ENCODE measurements around the gene TLCD3A. TPM values are rescaled to one million over a fixed set of nuclear protein-coding genes. Genes with fewer than 3 reads are reported as not detected.

Gene TLCD3A
- total RNA-seq, 1 donor = 19.5 TPM

GRCh38 chr17:688100-688989 is 44.1 kb upstream of the TLCD3A start:
- DNase-seq (ENCODE audit: insufficient read length, low spot score, missing footprints) = no peak
- no peaks in the 10 kb centered on the region for H4K20me1 ChIP-seq (ENCODE audit: insufficient read depth, low read length)
- H3K36me3 ChIP-seq (ENCODE audit: insufficient read depth, low read length) = peaks cover 32% of the 10 kb centered on the region
- TF ChIP-seq CTCF (IDR thresholded peaks at IDR 0.05; ENCODE audit: extremely low read depth, low read depth, low read length) = peak; percentile 48
- H2AFZ ChIP-seq (ENCODE audit: low read length) = no peak overlapping the region
- no peaks in the 10 kb centered on the region for H3K27me3 ChIP-seq (ENCODE audit: insufficient read depth, low read length)
- no peaks in the 10 kb centered on the region for H3K9me3 ChIP-seq (ENCODE audit: low read depth, low read length)
- peak overlapping the region; percentile 38 for H3K27ac ChIP-seq (ENCODE audit: low read depth, low read length)
- H3K79me2 ChIP-seq (ENCODE audit: insufficient read depth, low read length) = peaks cover 48% of the 10 kb centered on the region
- H3K4me2 ChIP-seq (ENCODE audit: insufficient read depth, low read length) = no peak overlapping the region
- H3K4me1 ChIP-seq (ENCODE audit: insufficient read depth, low read length) = peaks cover 26% of the 10 kb centered on the region
- no peak overlapping the region for H3K4me3 ChIP-seq (ENCODE audit: insufficient read depth, low read length)

- Histone ChIP-seq H3K27me3 (ENCODE audit: insufficient read depth, low read length) (no peaks in the 10 kb centered on the region), H3K79me2 (ENCODE audit: insufficient read depth, low read length) (peaks cover 36% of the 10 kb centered on the region), H3K27ac (ENCODE audit: low read depth, low read length) (no peak overlapping the region), H3K4me1 (ENCODE audit: insufficient read depth, low read length) (peaks cover 38% of the 10 kb centered on the region), H4K20me1 (ENCODE audit: insufficient read depth, low read length) (no peaks in the 10 kb centered on the region), H3K9me3 (ENCODE audit: low read depth, low read length) (no peaks in the 10 kb centered on the region), H3K4me3 (ENCODE audit: insufficient read depth, low read length) (no peak overlapping the region), H3K4me2 (ENCODE audit: insufficient read depth, low read length) (no peak overlapping the region), H3K36me3 (ENCODE audit: insufficient read depth, low read length) (peaks cover 33% of the 10 kb centered on the region), H2AFZ (ENCODE audit: low read length) (no peak overlapping the region)
- DNase-seq (ENCODE audit: insufficient read length, low spot score, missing footprints) = no peak
- TF ChIP-seq CTCF (IDR thresholded peaks at IDR 0.05; ENCODE audit: extremely low read depth, low read depth, low read length) = no peak
These were observed 42.7 kb upstream of the TLCD3A start for GRCh38 chr17:689556-690275.

- Histone ChIP-seq H3K27ac (ENCODE audit: low read depth, low read length) (peak overlapping the region; percentile 100), H3K79me2 (ENCODE audit: insufficient read depth, low read length) (peaks cover 34% of the 10 kb centered on the region), H2AFZ (ENCODE audit: low read length) (no peak overlapping the region), H3K27me3 (ENCODE audit: insufficient read depth, low read length) (no peaks in the 10 kb centered on the region), H3K9me3 (ENCODE audit: low read depth, low read length) (no peaks in the 10 kb centered on the region), H3K4me3 (ENCODE audit: insufficient read depth, low read length) (no peak overlapping the region), H4K20me1 (ENCODE audit: insufficient read depth, low read length) (no peaks in the 10 kb centered on the region), H3K4me1 (ENCODE audit: insufficient read depth, low read length) (peaks cover 42% of the 10 kb centered on the region), H3K4me2 (ENCODE audit: insufficient read depth, low read length) (no peak overlapping the region), H3K36me3 (ENCODE audit: insufficient read depth, low read length) (peaks cover 34% of the 10 kb centered on the region)
- TF ChIP-seq CTCF (IDR thresholded peaks at IDR 0.05; ENCODE audit: extremely low read depth, low read depth, low read length) = no peak
- no peak for DNase-seq (ENCODE audit: insufficient read length, low spot score, missing footprints)
These were observed 42.0 kb upstream of the TLCD3A start for GRCh38 chr17:690361-690760.

- Histone ChIP-seq H3K27ac (ENCODE audit: low read depth, low read length) (peak overlapping the region; percentile 100), H3K4me3 (ENCODE audit: insufficient read depth, low read length) (no peak overlapping the region), H3K27me3 (ENCODE audit: insufficient read depth, low read length) (no peaks in the 10 kb centered on the region), H2AFZ (ENCODE audit: low read length) (no peak overlapping the region), H3K4me2 (ENCODE audit: insufficient read depth, low read length) (peak overlapping the region; percentile 79), H3K9me3 (ENCODE audit: low read depth, low read length) (no peaks in the 10 kb centered on the region), H3K36me3 (ENCODE audit: insufficient read depth, low read length) (peaks cover 41% of the 10 kb centered on the region), H4K20me1 (ENCODE audit: insufficient read depth, low read length) (no peaks in the 10 kb centered on the region), H3K4me1 (ENCODE audit: insufficient read depth, low read length) (peaks cover 42% of the 10 kb centered on the region), H3K79me2 (ENCODE audit: insufficient read depth, low read length) (peaks cover 33% of the 10 kb centered on the region)
- DNase-seq (ENCODE audit: insufficient read length, low spot score, missing footprints) = no peak
- no peak for TF ChIP-seq CTCF (IDR thresholded peaks at IDR 0.05; ENCODE audit: extremely low read depth, low read depth, low read length)
These were observed 41.0 kb upstream of the TLCD3A start for GRCh38 chr17:691423-691822.
